SU-DHL-6 (cell line): Measurements from ENCODE around the gene TMEM163.

Experiments
- H2AFZ ChIP-seq: fragments of 200-600 bp; sonication (generic); 2 replicates; pipeline ENCODE4 v1.6.1; 2014; ENCODE audit warnings: low read depth, mild to moderate bottlenecking, moderate library complexity, mixed read lengths, antibody characterized with exemption, low read length; ENCODE audit not compliant: severe bottlenecking
- H3F3A ChIP-seq: fragments of 200-600 bp; shearing (Covaris generic); 2 replicates; pipeline ENCODE4 v1.6.0; 2016; ENCODE audit warnings: antibody characterized with exemption, mild to moderate bottlenecking; ENCODE audit not compliant: insufficient read depth
- H3K27ac ChIP-seq: fragments of 200-600 bp; sonication (generic); 2 replicates; pipeline ENCODE4 v1.5.1; 2016; ENCODE audit warnings: low read depth, mild to moderate bottlenecking, low read length, moderate library complexity, mixed read lengths
- H3K27me3 ChIP-seq: fragments of 200-600 bp; sonication (generic), shearing (Covaris generic); 2 replicates; pipeline ENCODE4 v1.6.0; 2014; ENCODE audit warnings: mild to moderate bottlenecking, low read length
- H3K36me3 ChIP-seq: fragments of 200-600 bp; sonication (generic); 2 replicates; pipeline ENCODE4 v1.6.1; 2014; ENCODE audit warnings: mild to moderate bottlenecking, low read length, mixed read lengths
- H3K4me2 ChIP-seq: fragments of 300-600, 200-600 bp; shearing (Covaris generic), sonication (generic); 2 replicates; pipeline ENCODE4 v1.6.0; 2014; ENCODE audit warnings: low read length, low read depth, mild to moderate bottlenecking; ENCODE audit not compliant: poor library complexity, severe bottlenecking
- H3K4me3 ChIP-seq: fragments of 200-600 bp; sonication (generic); 2 replicates; pipeline ENCODE4 v1.5.1; 2014; ENCODE audit warnings: antibody characterized with exemption, low read length, mild to moderate bottlenecking, mixed read lengths; ENCODE audit not compliant: insufficient read depth, poor library complexity, severe bottlenecking
- H3K79me2 ChIP-seq: fragments of 200-600 bp; sonication (generic); 2 replicates; pipeline ENCODE4 v1.6.1; 2014; ENCODE audit warnings: mild to moderate bottlenecking, low read length, moderate library complexity; ENCODE audit not compliant: insufficient read depth
- H3K9ac ChIP-seq: fragments of 200-600 bp; sonication (generic); 2 replicates; pipeline ENCODE4 v1.7.0; 2014; ENCODE audit warnings: mild to moderate bottlenecking, low read length
- H3K9me2 ChIP-seq: fragments of 200-600 bp; sonication (generic); replicated peaks from 2 replicates; pipeline ENCODE4 v1.6.1; 2014; ENCODE audit warnings: low read length; ENCODE audit not compliant: insufficient read depth
- H3K9me3 ChIP-seq: fragments of 200-600 bp; sonication (generic); 2 replicates; pipeline ENCODE4 v1.6.1; 2014; ENCODE audit warnings: low read length, mixed read lengths; ENCODE audit not compliant: insufficient read depth
- H4K20me1 ChIP-seq: fragments of 200-600 bp; sonication (generic); 2 replicates; pipeline ENCODE4 v1.6.1; 2014; ENCODE audit warnings: low read depth, mild to moderate bottlenecking, antibody characterized with exemption, low read length, moderate library complexity, mixed read lengths
- CTCF ChIP-seq: fragments of 200-600 bp; sonication (generic); IDR thresholded peaks from one replicate; pipeline ENCODE4 v1.5.1; 2017; ENCODE audit warnings: antibody characterized with exemption, mild to moderate bottlenecking, low read length, moderate library complexity; ENCODE audit not compliant: insufficient read depth, poor library complexity, severe bottlenecking
- EZH2phosphoT487 ChIP-seq: fragments of 200-600 bp; sonication (generic), shearing (Covaris generic); conservative IDR thresholded peaks from 2 replicates; pipeline ENCODE4 v1.6.1; 2018; ENCODE audit warnings: mild to moderate bottlenecking, antibody characterized with exemption, low read length, moderate library complexity, mixed read lengths

TMEM163 gene

GRCh38 chr2:134470561-134471168 lies 248.1 kb downstream of the TMEM163 start:
- H3K9ac ChIP-seq, result no peak overlapping the region
- H3K27ac ChIP-seq, result no peak overlapping the region
- H3K4me2 ChIP-seq, result no peak overlapping the region
- no peaks in the 10 kb centered on the region for H4K20me1 ChIP-seq
- H3K9me2 ChIP-seq, result no peaks in the 10 kb centered on the region
- H3K4me3 ChIP-seq, result no peak overlapping the region
- no peak overlapping the region for H2AFZ ChIP-seq
- TF ChIP-seq CTCF (no peak), EZH2phosphoT487 (no peak)
- H3K79me2 ChIP-seq, result no peaks in the 10 kb centered on the region
- H3F3A ChIP-seq, result no peaks in the 10 kb centered on the region
- H3K27me3 ChIP-seq, result no peaks in the 10 kb centered on the region
- H3K9me3 ChIP-seq, result no peaks in the 10 kb centered on the region
- H3K36me3 ChIP-seq, result no peaks in the 10 kb centered on the region

DNA sequence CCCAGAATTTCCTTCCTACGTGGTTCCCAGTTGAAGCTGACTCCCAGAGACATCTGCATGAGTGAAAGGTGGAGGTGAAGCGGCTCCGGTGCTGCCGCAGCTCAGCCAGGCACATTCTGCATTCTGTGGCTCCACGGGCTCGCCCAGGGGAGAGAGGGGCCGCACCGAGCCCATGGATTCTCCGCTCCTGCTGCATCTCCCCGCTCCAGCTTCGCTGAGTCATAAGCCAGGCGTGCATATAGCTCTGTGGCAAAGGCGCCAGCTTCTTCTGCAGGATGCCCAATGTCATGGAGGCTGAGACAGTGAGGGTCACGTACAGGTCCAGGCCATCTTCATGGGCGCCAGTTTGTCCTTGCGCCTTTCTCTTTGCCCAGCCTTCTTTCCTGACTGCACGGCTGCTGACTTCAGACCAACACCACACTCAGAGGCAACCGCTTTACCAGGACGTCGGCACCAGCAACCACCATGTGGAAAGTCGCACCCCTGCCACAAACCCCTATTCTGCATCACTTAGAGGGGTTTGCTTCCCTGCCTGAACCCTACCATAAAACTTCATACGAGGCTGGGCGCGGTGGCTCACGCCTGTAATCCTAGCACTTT lies 249.2 kb downstream of the TMEM163 start:
- Histone ChIP-seq H3K9me3 (no peaks in the 10 kb centered on the region), H3K9me2 (no peaks in the 10 kb centered on the region), H2AFZ (no peak overlapping the region), H3K4me2 (no peak overlapping the region), H3K36me3 (no peaks in the 10 kb centered on the region), H3K79me2 (no peaks in the 10 kb centered on the region), H3K9ac (no peak overlapping the region), H3F3A (no peaks in the 10 kb centered on the region), H4K20me1 (no peaks in the 10 kb centered on the region), H3K4me3 (no peak overlapping the region), H3K27ac (no peak overlapping the region), H3K27me3 (no peaks in the 10 kb centered on the region)
- no peak for TF ChIP-seq CTCF
- TF ChIP-seq EZH2phosphoT487, result no peak

DNA sequence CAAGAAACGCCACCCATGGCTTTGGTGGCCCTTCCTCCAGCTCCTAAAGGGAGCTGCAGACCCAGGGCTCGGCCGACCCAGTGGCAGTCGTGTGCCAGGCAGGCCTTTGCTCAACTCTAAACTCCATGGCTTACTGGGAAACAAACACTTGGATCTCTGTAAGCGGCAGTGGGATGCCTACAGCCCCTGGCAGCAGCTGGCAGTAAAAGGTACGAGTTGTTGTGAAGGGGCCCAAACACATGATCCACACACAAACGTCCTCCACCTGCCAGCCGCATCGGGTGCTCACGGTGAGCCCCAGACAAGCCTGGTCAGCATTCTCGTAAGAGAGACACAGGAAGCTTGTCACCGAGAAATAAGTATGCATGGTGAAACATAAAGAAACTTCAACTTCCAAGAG lies 250.0 kb downstream of the TMEM163 start:
- TF ChIP-seq EZH2phosphoT487 (no peak), CTCF (no peak)

More for the DNA sequence above, 250.0 kb downstream of the TMEM163 start:
- Histone ChIP-seq H3K9ac (no peak overlapping the region), H3K9me3 (no peaks in the 10 kb centered on the region), H3K79me2 (no peaks in the 10 kb centered on the region), H3K4me2 (no peak overlapping the region), H3K4me3 (no peak overlapping the region), H3K27ac (no peak overlapping the region), H3K9me2 (no peaks in the 10 kb centered on the region), H2AFZ (no peak overlapping the region), H3K36me3 (no peaks in the 10 kb centered on the region), H3K27me3 (no peaks in the 10 kb centered on the region), H3F3A (no peaks in the 10 kb centered on the region), H4K20me1 (no peaks in the 10 kb centered on the region)
